ENCODE data around the gene MAPKAP1. TPM values are rescaled to one million over a fixed set of nuclear protein-coding genes. Genes with fewer than 3 reads are reported as not detected.

Gene MAPKAP1
- polyA plus RNA-seq, 1 donor (not counting 4 experiments of a cell fraction or from before 2014, with no cell fraction given): 129 TPM

GRCh38 chr9:125524583-125525355 lies 182.2 kb downstream of the MAPKAP1 start:
- Histone ChIP-seq H2AFZ (ENCODE audit: control insufficient read depth, low read length) (no peak overlapping the region), H3K27me3 (ENCODE audit: control insufficient read depth, extremely low read depth, insufficient read depth, low read length) (no peaks in the 10 kb centered on the region), H3K4me3 (ENCODE audit: control insufficient read depth in 2 of 3, extremely low read depth in 1 of 3, insufficient read depth in 2 of 3, low read depth in 1 of 3, low read length in 3 of 3) (no peak overlapping the region), H3K9ac (ENCODE audit: control insufficient read depth, extremely low read depth, insufficient read depth, low read length) (no peak overlapping the region), H3K4me1 (ENCODE audit: control insufficient read depth, extremely low read depth, insufficient read depth, low read length) (peaks cover 32% of the 10 kb centered on the region), H4K20me1 (ENCODE audit: control insufficient read depth, extremely low read depth, insufficient read depth, low read length) (no peaks in the 10 kb centered on the region), H3K9me1 (ENCODE audit: control insufficient read depth, extremely low read depth, insufficient read depth, low read length) (no peaks in the 10 kb centered on the region), H3K79me2 (ENCODE audit: control insufficient read depth, insufficient read depth, low read length) (peaks cover 6% of the 10 kb centered on the region), H3K4me2 (ENCODE audit: control insufficient read depth, extremely low read depth, insufficient read depth, low read depth, low read length) (no peak overlapping the region), H3K27ac (ENCODE audit: control insufficient read depth, insufficient read depth, low read length) (no peak overlapping the region), H3K36me3 (ENCODE audit: control insufficient read depth in 2 of 2, extremely low read depth in 1 of 2, insufficient read depth in 2 of 2, low read length in 2 of 2) (peaks cover 2 to 10% of the 10 kb centered on the region in 2 experiments), H3K9me3 (ENCODE audit: control insufficient read depth, low read depth, low read length) (no peaks in the 10 kb centered on the region)
- no peak for FAIRE-seq
- no peak for DNase-seq (ENCODE audit: low read depth, low spot score)
- TF ChIP-seq CTCF (optimal IDR thresholded peaks at IDR 0.05 in 1 of 3, IDR thresholded peaks at IDR 0.05 in 1 of 3, conservative IDR thresholded peaks at IDR 0.05 in 1 of 3; ENCODE audit: extremely low read depth in 1 of 3, insufficient read depth in 2 of 3, low read length in 3 of 3) (no peak), EZH2 (IDR thresholded peaks at IDR 0.05; ENCODE audit: low read length) (no peak)
- dilution Hi-C loops (cut with MboI; ENCODE audit: extremely low pct_ligation_motif_present, low sequenced_read_pairs): no loop called here

- Histone ChIP-seq H3K27me3 (ENCODE audit: control insufficient read depth, extremely low read depth, insufficient read depth, low read length) (no peaks in the 10 kb centered on the region), H4K20me1 (ENCODE audit: control insufficient read depth, extremely low read depth, insufficient read depth, low read length) (no peaks in the 10 kb centered on the region), H3K79me2 (ENCODE audit: control insufficient read depth, insufficient read depth, low read length) (peaks cover 10% of the 10 kb centered on the region), H3K36me3 (ENCODE audit: control insufficient read depth in 2 of 2, extremely low read depth in 1 of 2, insufficient read depth in 2 of 2, low read length in 2 of 2) (peaks cover 2 to 13% of the 10 kb centered on the region in 2 experiments), H3K9me3 (ENCODE audit: control insufficient read depth, low read depth, low read length) (no peaks in the 10 kb centered on the region), H3K9ac (ENCODE audit: control insufficient read depth, extremely low read depth, insufficient read depth, low read length) (no peak overlapping the region), H3K9me1 (ENCODE audit: control insufficient read depth, extremely low read depth, insufficient read depth, low read length) (no peaks in the 10 kb centered on the region), H2AFZ (ENCODE audit: control insufficient read depth, low read length) (no peak overlapping the region), H3K4me1 (ENCODE audit: control insufficient read depth, extremely low read depth, insufficient read depth, low read length) (peaks cover 32% of the 10 kb centered on the region), H3K27ac (ENCODE audit: control insufficient read depth, insufficient read depth, low read length) (no peak overlapping the region), H3K4me3 (ENCODE audit: control insufficient read depth in 2 of 3, extremely low read depth in 1 of 3, insufficient read depth in 2 of 3, low read depth in 1 of 3, low read length in 3 of 3) (no peak overlapping the region), H3K4me2 (ENCODE audit: control insufficient read depth, extremely low read depth, insufficient read depth, low read depth, low read length) (no peak overlapping the region)
- dilution Hi-C loops (cut with MboI; ENCODE audit: extremely low pct_ligation_motif_present, low sequenced_read_pairs): no loop called here
- no peak for DNase-seq (ENCODE audit: low read depth, low spot score)
- TF ChIP-seq CTCF (optimal IDR thresholded peaks at IDR 0.05 in 1 of 3, IDR thresholded peaks at IDR 0.05 in 1 of 3, conservative IDR thresholded peaks at IDR 0.05 in 1 of 3; ENCODE audit: extremely low read depth in 1 of 3, insufficient read depth in 2 of 3, low read length in 3 of 3) (no peak), EZH2 (IDR thresholded peaks at IDR 0.05; ENCODE audit: low read length) (no peak)
- FAIRE-seq: no peak
Measured at GRCh38 chr9:125523681-125524080, 183.3 kb downstream of the MAPKAP1 start.

Data from keratinocyte (primary cell).